HG03460 (cell line): ENCODE data around the gene LMO2.
A peak's percentile ranks its signal among the peaks of the same experiment; 100 is the strongest.
"Not testable (repeated sequence)": the region's sequence is repeated elsewhere in the genome, so short reads cannot be mapped to it uniquely, and the experiment has no call there.

Experiments used
- ATAC-seq: cut with Tn5 transposase; IDR thresholded peaks from one replicate; pipeline ENCODE4 v1.9.1; 2021; ENCODE audit not compliant: unreplicated experiment

Gene LMO2

DNA sequence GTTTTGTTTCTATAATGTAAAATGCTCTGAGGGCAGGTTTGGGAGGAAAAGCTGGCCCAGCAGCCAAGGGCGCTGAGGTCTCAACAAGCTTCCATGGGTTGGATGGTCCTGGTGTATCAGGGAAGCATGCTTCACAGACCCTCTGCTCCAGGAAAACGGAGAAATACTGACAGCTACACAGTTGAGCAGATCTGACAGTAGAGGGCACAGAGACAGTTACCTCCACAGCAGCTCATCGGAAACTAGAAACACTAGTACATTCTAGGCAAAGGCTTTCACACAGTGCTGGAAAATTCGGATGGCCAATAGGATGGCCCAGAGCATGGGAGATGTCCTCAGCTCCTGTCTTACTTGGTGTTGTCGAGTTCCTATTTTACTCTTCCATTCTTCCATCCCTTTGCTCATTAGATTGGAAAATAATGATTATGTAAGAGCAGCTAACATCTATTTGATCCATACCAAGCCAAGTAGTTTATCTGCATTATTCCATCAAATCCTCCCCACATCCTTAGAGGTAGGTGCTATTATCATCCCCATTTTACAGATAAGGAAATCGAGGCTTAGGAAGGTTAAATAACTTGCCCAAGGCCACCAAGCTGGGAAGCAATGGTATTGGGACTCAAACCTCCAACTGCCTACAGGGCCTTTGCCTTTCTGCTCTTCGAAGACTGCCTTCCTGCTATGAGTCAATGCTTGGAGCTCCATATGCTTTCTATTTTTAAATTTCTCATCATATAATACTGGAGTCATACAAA is 28.3 kb downstream of the LMO2 start:
- ATAC-seq, result no peak

DNA sequence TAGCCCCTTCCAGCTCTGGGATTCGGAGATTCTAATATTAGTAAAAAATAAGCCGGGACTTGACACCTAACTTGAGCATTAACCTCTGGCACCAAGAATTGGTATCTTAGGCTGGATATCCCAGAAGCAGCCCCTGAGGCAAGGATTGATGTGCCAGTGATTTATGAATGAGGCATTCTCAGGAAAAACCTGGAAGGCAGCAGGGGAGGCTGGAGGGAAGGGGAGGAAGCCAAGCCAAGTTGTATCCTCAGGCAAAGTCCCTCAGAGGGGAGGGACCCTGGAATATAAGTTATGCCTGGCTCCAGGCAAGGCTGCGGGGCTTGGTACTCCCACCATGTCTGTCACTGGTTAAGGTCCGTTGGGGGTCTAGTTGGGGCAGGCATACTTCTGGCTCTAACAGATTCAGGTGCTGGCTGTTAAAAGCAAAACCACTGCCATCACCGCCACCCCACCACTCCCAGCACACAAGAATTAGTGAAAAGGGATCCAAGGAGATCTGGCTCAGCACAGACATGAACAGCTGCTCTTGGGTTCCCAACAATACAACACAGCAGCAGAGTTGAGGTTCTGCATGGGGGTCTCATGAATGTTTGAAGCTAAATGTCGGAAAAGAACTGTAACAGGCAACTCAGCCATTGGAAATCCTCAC is 29.8 kb downstream of the LMO2 start:
- no peak for ATAC-seq

DNA sequence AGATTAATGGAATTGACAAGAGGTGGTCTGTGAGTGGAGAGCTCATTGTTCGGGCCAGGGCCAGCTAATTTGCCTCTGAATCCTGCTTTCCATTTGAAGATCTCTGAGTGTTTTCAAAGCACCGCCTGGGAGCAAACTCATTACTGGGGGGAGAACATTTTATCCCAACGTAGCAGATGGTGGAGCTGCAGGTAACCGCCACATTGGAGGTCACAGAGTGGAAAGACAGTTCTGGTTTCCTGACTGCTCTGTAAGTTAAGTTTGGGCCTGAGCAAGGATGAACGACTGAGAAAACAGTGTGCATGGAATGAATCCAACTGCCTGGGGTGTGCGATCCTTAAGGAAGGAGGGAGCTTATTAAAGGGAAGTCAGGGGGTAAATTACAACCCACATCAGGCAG is 30.5 kb downstream of the LMO2 start:
- ATAC-seq, result no peak

DNA sequence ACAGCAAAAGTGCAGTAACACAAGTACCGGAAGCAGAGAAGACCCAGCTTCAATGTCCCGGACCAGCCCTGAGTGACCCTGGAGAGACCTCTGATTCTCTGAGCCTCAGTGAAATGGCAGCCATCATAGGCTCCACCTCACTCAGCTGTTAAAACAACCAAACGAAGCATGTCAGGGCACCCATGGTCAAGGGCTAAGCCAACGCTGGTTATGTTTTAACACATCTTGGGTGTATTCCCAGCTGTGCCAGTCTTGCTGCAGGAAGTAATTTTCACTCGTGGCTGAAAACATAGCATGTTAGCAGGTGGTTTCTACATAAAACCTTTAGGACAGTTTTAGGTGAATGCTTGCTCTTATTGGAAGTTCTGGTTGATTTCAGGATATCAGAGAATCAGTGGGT is 30.9 kb downstream of the LMO2 start:
- no peak for ATAC-seq

DNA sequence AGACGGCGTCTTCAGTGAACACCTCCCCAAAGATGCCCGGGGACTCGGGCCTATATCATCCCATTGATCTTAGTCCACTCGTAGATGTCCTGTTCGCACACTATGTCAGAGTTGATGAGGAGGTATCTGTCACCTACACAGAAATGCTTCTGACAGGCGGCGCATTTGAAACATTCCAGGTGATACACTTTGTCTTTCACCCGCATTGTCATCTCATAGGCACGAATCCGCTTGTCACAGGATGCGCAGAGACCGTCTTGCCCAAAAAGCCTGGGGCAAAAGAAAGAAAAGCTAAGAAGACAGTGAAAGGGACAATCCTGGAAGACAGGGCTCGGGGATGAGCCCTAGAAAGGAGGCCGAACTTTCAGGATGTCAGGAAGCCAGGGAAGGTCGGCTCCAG is 32.6 kb downstream of the LMO2 start:
- no peak for ATAC-seq

DNA sequence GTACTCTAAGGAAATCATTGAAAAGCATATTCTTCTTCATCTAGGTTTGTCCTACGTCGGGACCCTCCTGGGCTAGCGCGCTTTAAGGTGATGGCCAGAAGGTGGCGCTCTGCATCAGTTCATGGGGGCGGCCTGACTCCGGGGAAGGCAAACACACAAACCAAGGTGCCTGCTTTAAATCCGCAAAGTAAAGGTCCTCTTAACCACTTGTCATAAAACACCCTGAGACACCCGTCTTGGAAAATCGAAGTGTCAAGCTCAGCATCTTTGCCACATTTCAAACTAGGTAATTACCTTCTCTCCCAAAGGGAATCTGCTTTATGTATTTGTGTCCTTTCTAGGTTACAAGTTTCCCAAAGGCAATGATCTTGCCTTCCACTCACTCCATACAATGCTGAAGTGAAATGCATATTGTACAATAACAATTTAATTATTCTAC is 33.9 kb downstream of the LMO2 start:
- peak; percentile 74 for ATAC-seq

DNA sequence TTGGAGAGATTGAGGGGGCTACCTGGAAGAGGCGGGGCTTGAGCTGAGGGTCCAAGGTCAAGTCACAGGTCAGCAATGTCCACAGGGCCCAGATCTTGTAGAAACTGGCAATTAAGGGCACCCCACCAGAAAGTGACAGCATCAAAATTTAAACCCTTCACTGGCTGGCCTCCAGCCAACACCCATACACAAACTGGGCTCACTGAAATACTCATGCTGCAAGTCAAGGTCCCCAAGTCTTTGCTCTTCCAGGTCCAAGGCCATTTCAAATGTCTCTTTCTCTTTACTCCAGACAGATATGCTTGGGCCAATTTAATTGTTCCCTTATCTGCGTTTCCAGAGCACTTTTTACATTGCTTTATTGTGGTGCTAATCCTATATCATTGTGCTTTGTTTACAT is 36.4 kb downstream of the LMO2 start:
- ATAC-seq, result no peak

DNA sequence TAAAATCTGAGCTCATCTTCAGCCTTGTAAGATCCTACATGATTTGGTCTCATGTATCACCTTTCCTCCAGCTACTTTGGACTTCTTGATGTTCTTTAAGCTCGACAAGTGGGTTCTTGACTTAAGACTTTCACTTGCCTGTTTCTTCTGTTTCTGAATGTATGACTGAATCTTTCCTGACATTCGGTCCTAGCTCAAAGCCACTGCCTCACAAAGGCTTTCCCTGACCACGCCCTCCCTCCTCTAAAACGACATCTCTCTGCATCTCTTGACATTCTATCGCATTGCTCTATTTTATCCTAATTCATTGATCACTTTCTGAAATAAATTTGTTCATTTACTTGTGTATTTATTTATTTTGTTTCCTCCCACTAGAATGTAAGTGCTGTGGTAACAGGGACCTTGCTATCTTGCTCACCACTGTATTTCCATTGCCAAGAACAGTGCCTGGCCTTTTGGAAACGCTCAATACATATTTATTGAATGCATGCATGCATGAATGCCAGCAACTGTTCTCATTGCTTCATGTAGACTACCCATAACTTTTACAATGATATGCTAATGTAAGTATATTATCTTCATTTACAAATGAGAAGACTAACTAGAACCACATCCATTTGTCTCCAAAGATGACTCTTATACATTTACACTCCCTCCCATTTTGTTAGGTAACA is 43.0 kb downstream of the LMO2 start:
- no peak for ATAC-seq

DNA sequence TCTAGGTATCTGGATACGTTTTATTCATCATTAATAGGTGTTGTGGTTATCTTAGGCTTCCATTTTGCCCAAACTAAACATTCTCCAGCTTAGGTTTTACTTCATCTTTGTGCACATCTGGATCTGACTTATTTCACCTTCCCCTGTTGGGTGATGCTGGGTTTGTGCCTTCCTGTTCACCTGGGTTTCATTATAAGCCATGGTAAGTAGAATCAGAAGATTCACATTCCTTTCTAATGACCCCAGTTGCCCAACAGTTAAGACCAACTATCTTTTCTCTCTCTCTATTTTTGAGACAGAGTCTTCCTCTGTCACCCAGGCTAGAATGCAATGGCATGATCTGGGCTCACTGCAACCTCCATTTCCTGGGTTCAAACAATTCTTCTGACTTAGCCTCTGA is 44.6 kb downstream of the LMO2 start:
- no peak for ATAC-seq

DNA sequence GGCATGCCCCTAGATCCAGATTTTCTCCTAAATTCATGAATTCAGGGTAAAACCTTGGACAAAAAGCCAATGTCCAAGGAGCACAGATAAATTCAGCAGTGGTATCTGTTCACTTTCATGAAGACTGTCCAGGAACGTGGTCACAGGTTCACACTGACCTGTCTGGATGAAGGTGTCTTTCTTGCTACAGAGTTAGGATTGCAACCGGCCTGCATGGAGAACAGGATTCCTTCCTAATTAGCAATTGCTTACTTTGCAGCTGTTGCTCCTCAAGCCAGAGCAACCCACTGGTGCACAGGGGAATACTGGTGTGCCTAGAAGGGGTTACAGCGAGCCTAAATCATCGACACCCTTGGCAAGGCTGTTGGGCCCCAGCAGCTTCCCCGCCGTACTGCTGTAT is 47.6 kb downstream of the LMO2 start:
- ATAC-seq, result no peak

DNA sequence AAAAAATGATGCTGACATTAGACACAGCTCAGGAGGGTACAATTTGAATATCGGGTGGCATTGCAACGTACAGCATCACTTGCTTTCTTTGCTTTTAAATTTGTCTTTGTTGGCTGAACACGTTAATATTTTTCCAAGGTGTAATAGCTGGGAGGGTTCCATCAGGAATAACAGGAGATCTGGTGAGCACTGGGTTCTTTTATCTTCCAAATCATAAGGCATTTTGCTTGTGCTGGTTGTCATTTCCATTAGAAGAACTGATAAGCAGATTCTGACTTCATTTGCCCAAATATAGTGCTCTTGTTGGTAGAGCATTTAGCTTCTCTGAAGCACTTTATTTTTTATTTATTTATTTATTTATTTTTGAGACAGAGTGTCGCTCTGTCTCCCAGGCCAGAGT is 48.9 kb downstream of the LMO2 start:
- no peak for ATAC-seq

DNA sequence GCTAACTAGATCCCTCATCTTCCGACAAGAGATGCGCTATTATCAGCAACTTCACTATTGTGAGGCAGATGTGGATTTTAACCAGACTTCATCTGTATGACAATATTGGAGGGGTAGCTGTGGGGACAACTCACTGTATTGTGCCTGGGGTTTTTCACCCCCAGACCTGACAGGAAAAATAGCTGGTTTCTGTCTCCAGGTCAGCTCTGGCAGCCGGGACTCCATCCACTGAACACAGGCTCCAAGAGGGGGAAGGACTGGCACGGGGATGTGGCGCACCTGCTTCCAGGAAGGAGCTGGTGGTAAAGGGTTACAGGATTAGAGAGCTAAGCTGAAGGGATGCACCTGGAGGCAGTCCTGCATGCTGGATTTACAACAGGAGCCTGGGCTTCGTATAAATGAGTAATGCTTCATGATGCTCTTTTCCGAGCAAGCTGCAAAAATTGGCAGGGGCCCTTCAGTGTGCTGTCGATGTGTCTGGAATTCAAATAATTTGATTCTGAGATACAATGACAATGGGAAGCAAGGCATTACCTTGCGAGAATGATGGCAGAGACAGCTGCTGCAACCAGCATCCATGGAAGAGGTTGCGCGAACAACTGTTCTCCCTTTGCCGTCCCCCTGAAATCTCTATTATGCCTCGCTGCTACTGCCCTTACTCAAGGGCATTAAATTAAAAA is 49.5 kb downstream of the LMO2 start:
- ATAC-seq, result no peak

DNA sequence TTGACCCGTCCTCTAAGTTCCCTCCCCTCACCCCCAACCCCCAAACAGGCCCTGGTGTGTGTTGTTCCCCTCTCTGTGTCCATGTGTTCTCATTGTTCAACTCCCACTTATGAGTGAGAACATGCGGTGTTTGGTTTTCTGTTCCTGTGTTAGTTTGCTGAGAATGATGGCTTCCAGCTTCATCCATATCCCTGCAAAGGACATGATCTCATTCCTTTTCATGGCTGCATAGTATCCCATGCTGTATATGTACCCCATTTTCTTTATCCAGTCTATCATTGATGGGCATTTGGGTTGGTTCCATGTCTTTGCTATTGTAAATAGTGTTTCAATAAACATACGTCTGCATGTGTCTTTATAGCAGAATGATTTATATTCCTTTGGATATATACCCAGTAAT is 53.6 kb downstream of the LMO2 start:
- not testable (repeated sequence) for ATAC-seq

DNA sequence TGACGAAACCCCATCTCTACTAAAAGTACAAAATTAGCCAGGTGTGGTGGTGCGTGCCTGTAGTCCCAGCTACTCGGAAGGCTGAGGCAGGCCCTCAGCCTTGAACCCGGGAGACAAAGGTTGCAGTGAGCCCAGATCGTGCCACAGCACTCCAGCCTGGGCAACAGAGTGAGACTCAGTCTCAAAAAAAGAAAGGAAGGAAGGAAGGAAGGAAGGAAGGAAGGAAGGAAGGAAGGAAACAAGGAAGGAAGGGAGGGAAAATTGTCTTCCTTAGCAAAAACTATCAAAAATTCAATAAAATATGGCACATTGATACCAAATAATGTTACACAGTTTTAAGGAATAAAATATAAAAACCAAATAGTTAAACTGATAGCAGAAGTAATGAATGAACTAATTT is 54.5 kb downstream of the LMO2 start:
- ATAC-seq, result not testable (repeated sequence)

DNA sequence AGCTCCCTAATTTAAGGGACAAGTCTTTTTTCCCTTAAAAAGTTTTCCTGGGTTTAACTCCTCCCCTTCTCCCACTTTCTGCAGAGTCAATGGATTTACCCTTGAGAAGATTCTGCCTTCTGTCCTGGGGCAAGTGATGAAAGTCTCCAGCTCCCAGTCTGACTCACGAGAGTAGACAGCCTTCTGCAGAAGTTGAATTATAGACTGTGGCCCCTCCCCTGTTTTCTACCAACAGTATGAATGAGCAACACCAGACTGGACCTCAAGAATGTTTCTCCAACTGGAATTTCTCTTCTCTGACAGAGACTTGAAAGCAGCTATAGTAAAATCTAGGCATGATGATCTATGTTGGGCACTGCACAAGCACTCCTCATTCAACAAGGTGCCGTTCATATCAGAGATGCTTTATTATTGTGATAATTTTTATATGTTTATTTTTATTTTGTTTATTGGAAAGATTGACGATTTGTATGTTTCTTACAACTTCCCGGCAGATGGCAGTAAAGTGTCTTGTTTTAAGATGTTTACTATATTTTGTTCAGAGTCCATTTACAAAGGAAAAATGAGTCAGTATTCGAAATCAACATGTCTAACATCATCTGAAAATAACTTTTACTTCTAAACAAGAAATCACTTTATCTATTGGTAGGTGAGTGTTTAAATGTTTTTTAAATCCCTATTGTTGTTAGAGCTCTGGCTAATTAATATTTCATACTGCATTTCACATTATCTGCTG is 56.6 kb downstream of the LMO2 start:
- ATAC-seq, result no peak

DNA sequence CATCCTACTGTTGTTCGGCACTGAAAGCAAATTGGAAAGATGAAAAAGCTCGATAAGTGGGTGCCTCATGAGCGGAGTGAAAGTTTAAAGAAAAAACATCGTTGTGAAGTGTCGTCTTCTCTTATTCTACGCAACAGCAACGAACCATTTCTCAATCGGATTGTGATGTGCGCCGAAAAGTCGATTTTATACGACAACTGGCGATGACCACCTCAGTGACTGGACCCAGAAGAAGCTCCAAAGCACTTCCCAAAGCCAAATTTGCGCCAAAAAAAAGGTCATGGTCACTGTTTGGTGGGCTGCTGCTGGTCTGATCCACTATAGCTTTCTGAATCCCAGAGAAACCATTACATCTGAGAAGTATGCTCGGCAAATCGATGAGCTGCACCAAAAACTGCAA is 59.2 kb downstream of the LMO2 start:
- no peak for ATAC-seq

DNA sequence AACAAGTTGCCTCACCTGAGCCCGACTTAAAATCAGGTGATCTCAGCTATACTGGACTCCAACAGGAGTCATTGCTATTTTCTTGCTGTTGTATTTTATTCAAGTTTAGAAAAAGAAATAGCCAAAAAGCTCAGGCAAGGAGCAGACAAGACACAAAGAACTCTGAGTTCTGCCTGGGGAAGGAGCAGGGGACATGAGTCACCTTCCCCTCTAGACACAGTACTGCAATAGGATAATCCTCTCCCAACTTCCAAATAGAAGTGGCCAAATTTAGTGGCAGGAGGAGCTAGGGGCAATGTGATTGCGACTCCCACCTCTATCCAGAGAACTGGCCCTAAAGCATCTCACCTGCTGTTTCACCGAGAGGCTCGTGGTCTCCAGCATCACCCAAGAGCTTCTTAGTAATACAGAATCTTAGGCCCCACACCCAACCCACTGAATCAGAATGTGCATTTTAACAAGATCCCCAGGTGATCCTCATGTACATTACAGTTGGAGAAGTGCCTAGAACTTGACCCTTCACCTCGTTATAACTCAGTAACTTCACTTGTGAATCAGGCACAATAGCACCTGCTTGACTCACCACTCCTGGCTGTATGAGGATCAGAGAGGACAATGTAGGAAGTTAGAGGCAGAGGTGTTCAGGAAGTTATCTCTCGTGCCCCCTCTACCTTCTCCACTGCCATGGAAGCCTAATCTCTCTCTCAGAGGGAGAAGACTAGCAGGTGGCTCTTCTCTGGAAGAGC is 60.8 kb downstream of the LMO2 start:
- no peak for ATAC-seq

DNA sequence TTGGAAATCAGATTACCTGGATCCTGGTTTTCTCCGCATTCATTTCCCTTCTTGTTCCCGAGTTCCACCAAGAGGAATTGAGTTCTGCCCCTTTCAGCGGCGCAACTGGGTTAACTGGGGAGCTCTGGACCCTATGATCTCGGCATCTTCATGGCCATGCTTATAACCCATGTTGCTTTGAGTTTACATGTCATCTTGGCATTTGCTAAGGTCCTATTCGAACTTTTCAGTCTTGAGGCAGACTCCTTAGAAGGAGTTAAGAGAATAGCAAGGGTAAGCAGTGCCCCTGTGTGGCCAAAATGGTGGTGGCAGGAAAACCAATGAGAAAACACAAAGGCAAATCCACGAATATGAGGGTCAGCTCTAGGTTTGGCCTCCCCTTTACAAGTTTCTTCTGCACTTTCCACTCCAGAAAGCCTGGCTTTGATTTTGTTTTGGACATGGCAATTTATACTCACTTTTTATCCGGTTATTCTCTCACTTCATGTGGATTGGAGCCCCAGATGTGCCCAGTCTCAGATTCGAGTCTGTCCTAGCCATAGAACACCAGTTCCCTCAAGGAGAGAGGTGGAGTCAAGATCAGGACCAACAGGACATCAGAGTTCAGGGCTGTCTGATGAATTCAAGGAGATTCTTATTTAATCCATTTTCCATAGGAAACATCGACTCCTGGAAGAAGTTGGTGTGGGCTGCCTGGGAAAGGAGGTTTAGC is 62.3 kb downstream of the LMO2 start:
- peak; percentile 81 for ATAC-seq

DNA sequence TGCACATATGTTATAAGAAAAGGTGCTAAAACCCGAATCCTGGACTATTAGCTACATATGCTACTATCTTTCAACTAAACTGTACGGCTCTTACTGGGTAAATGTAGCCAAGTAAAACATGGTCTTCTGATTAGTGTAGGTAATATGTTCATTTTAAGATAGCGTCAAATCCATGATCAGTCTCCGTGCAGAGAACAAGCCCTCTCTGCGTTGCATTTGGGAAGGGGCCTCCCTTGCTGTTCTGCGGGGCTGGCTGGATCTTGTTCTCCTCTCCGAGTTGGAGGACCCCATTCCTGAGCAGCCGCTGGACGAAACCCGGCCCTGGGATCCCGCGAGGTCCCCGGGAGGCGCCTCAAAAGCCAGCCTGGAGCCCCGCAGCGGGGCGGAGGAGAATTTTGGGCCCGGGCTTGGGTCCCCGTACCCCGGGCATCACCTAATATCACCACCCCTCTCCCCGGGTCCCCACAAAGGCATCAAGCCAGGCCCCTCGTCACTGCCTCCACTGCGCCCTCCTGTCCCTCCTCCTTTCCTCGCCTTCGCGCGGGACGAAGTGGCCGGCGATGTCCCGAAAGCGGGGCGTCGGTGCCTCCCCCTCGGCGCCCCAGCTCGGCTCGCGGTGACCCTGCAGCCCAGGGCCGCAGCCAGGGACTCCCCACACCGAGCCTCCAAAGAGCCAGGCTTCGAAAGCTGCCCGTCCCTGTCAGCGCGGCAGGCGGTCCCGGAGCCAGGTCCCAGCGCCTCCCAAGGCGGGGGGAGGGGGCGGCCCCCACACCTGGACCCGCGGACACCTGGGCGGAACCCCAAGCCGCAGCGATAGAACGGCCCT is 63.1 kb downstream of the LMO2 start:
- ATAC-seq, result no peak
